AML-193 (cell line): ENCODE results near the gene FXN.
"Not testable (repeated sequence)": the region's sequence is repeated elsewhere in the genome, so short reads cannot be mapped to it uniquely, and the experiment has no call there.

Experiments
- DNase-seq, 2 experiments: peaks; one replicate each; lab custom pipeline; 2025; lab: John Stamatoyannopoulos, UW

FXN gene

DNA sequence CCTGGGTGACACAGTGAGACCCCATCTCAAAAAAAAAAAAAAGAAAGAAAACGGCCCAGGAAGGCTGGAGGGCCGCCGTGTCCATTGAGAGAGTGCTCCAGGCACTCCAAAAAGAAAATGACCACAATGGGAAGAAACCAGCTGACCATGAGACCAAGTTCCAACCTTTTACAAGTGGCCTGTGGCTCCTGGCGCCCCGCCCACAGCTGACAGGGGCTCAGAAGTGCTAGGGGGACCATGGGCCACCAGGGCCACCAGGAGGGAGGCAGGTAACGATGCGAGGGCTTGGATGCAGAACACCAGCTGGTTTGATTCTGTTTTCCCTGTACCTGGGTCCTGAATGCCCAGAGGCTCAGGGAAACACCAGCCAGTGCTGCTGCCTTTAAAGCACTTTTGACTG, 34.6 kb downstream of the FXN start:
- no peak for DNase-seq

DNA sequence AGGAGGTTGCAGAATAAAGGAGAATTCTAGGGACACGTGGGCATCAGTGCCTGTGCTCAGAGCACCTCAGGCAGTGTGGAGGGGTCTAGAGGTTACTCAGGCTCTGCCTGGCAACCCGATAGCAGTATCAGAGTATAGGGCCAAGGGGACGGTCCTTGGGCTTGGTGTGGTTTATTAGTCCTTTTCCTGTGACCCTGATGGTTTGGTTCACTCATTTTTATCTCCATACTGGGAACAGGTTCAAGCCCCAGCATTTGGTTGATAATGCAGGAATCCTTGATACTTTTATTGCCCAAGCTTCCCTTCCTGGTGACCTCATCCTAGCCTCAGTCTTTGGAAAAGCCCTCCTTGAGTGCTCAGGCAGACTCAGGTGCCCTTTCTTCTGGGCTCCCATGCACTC, 35.5 kb downstream of the FXN start:
- DNase-seq = no peak

DNA sequence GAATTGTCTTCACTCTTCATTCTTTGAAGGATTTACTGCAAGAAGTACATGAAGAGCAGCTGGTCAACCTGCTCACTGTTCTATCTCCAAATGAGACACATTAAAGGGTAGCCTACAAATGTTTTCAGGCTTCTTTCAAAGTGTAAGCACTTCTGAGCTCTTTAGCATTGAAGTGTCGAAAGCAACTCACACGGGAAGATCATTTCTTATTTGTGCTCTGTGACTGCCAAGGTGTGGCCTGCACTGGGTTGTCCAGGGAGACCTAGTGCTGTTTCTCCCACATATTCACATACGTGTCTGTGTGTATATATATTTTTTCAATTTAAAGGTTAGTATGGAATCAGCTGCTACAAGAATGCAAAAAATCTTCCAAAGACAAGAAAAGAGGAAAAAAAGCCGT, 37.6 kb downstream of the FXN start:
- no peak for DNase-seq

DNA sequence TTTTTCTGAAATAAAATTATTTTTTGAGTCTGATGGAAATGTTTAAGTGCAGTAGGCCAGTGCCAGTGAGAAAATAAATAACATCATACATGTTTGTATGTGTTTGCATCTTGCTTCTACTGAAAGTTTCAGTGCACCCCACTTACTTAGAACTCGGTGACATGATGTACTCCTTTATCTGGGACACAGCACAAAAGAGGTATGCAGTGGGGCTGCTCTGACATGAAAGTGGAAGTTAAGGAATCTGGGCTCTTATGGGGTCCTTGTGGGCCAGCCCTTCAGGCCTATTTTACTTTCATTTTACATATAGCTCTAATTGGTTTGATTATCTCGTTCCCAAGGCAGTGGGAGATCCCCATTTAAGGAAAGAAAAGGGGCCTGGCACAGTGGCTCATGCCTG, 39.2 kb downstream of the FXN start:
- DNase-seq = no peak

DNA sequence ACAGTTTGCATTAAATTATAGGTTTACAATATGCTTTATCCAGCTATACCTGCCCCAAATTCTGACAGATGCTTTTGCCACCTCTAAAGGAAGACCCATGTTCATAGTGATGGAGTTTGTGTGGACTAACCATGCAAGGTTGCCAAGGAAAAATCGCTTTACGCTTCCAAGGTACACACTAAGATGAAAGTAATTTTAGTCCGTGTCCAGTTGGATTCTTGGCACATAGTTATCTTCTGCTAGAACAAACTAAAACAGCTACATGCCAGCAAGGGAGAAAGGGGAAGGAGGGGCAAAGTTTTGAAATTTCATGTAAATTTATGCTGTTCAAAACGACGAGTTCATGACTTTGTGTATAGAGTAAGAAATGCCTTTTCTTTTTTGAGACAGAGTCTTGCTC, 41.0 kb downstream of the FXN start:
- no peak for DNase-seq

DNA sequence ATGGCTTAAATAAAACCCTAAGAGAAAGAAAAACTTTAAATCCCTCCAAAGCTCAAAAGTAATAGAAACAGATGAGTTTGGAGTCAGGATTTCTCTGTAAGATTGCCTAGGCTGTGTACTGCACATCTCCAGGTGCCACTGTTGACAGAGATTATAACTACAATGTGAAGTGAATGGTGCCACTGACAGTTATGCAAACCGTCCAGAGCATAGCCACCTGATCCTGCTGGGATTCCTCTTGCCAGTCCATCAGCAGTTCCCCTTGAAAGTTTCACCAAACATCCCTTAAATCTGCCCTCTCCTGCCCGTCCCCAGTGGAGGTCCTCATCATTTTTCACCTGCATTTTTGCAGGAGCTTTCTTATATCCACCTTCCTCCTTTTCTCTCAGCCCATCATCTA, 42.5 kb downstream of the FXN start:
- no peak for DNase-seq

DNA sequence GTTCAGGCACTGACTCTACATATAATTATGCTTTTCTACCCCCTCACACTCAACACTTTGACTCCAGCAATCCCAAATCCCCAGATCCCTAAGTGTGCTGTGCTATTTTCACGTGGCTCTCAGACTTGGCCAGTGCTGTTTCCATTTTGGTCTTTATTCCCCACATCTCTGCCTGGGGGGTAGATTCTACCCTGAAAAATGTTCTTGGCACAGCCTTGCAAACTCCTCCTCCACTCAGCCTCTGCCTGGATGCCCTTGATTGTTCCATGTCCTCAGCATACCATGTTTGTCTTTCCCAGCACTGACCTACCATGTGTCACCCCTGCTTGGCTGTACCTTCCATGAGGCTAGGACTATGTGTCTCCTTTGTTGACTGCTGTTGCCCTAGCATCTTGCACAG, 43.0 kb downstream of the FXN start:
- DNase-seq = no peak

DNA sequence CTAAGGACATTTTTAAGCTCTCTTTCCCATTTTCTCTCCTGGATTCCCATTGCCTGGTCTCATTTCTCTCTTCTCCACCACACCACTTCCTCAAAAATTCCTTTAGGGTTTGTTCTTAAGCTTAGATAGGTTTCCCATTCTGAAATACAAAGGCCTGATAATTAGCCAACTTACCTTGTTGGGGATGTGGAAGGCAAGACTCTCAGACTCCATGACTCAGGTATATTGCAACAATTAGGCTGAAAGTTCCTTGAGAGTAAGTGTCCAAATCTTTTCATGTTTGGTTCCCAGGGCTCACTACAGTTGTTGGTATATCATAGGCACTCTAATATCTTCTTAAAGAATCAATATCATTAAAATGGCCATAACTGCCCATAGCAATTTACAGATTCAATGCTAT, 43.6 kb downstream of the FXN start:
- no peak for DNase-seq

DNA sequence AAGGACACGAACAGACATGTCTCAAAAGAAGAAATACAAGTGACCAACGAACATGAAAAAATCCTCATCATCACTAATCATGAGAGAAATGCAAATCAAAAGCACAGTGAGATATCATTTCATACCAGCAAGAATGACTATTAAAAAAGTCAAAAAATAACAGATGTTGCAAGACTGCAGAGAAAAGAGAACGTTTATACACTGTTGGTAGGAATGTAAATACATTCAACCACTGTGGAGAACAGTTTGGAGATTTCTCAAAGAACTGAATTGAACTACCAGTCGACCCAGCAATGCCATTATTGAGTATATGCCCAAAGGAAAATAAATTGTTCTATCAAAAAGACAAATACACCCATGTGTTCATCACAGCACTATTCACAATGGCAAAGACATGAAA, 45.7 kb downstream of the FXN start:
- no peak for DNase-seq

DNA sequence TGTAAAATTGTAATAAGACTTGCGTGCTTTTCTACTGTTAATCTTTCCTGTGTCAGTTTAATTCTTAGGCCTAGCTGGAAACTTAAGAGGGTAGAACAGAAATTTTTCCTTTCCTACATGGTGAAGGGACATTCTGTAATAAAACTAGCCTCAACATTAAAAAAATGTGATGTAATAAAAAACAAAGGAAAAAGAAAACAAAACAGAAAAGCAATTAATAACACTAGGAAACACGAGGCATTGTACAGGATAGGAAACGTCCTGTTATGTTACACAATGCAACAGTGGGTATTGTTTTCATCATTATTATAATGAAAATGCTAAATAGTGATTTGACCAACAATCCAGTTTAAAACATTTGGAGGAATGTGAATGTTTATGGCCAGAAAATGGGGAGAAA, 47.8 kb downstream of the FXN start:
- no peak for DNase-seq

DNA sequence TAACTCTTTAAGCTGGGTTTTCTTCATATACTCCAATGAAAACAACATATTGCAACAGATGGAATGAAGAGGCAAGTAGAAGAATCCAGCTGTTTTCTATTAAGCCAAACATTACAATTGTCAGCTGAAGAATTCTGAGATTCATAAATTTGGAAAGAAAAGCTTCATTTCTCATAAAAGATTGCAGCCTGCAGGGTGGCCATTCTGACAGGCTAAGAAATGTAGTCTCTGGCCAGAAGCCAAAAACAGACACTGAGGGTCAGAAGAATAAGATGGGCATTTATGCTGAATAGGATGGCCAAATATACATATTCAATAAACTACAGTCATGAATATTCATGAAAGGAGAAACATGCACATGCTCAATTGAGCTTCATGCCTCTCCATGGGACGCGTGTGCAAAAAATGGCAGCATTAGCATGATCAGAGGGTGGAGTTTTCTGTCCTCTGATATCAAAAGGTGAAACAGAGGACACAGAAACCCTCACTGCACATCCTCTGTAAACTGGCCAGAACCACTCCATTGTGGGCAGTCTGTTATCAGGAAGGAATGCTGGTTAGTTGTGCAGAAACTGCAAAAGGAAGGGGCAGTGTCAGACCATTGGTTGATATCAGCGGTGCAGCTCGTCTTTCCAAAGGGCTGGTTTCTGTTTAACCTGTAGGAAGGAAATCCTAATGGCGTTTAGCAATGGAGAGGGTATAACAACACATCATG, 50.2 kb downstream of the FXN start:
- no peak for DNase-seq

DNA sequence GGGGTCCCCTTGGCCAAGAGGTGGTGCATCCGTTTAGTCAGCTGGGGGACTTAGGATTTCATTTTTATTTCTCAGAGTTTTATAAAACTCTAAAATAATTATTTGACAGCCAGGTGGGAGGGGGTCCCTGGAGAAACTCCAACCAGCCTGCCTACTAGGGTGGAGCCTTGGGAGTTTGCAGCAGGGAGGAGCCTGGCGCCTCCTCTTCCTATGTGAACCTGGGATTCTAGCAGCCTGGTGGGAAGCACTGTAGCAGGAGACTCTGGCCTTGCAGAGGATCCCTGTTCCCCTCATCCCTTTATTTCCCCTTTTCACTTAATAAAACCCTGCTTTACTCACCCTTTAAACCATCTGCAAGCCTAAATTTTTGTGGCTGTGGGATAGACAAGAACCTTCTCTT, 50.8 kb downstream of the FXN start:
- DNase-seq = no peak

DNA sequence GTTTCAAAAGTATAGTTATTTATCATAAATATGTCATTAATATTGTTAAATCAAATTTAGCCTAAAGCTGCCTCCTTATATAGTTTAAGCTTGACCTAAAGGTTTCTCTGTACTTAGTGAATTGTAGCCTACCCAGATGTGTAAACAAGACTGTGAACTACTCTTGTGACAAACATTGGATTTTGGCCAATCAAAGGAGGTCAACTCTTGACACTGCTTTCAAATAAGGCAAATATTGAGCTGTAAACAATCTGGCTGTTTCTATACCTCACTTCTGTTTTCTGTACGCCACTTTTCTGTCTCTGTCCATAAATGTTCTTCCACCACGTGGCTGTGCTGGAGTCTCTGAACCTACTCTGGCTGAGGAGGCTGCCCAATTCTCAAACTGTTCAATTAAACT, 51.2 kb downstream of the FXN start:
- DNase-seq = no peak

DNA sequence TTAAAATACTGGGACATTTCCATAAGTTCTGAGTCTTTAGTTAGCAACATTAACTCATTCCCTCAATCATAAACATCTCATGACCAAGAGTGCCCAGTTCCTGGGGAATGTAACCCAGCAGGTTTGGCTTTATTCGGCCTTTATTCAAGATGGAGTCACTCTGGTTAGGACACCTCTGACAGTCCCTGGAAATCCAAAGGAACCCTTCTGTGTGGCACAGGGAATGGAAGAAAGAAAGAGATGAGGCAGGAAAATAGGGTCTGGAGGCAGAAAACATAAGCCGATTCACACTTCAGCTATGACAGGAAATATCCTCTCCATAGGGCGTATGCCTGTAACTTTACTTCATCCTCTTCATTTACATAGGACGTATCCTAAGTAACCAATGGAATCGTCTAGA, 53.5 kb downstream of the FXN start:
- no peak for DNase-seq

DNA sequence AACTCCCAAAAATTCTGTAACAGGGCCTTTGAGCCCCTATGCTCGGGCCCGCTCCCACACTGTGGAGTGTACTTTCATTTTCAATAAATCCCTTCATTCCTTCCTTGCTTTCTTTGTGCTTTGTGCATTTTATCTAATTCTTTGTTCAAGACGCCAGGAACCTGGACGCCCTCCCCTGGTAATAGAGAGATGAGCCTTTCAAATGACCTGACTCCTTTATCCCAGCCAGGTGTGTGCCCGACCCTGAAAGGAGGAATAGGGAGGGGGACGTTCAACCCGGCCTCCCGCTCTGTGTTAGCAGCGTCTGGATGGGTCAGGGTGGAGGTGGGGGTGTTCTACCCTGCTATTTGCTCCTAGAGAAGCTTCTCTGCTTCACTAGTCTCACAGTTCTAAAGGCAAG, 53.9 kb downstream of the FXN start:
- DNase-seq = no peak

DNA sequence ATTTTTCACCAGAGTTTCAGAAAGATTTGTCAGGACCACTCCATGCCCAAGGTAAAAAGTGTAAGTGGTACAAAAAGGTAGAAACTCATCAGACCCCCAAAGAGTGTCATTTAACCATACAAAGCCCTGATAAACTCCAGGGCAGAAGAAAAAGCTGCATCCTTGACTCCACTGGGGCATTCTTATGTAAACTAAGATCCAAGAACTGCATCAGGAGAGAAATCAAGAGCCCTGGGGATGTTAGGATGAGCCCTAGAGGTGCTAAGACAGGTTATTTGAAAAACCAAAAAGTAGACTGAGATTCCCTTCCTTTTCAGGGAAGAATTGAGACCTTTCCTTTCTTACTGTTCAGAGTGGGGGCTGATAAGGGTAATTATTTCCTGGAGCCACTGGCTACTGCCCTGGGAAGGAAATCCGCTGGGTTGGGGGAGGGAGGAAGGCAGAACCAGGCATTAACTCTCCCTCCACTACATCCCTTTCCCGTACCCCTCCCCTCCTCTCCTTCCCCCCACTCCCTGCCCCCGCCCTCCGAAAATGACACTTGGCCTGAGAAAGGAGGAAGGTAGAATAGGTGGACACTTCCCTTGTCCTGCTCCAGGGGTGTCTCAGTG, 54.7 kb downstream of the FXN start:
- DNase-seq = no peak

DNA sequence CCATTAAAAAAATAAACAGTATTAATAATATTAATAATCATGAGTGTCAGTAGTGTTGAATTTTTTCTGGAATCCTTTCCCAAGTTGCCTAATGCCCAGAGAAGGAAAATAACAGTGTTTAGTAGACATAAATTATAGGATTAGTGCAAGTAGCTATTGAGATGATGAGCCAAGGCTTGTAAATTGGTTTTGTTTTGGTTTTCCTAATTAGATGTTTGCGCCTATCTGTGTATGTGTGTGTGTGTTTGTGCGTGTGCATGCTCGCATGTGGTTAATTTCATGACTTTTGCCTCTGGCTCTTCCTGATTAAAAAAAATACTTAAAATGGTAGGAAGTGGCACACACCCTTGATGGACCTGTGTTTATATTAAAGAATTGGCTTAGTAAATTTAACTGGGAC, 55.4 kb downstream of the FXN start:
- DNase-seq = no peak

DNA sequence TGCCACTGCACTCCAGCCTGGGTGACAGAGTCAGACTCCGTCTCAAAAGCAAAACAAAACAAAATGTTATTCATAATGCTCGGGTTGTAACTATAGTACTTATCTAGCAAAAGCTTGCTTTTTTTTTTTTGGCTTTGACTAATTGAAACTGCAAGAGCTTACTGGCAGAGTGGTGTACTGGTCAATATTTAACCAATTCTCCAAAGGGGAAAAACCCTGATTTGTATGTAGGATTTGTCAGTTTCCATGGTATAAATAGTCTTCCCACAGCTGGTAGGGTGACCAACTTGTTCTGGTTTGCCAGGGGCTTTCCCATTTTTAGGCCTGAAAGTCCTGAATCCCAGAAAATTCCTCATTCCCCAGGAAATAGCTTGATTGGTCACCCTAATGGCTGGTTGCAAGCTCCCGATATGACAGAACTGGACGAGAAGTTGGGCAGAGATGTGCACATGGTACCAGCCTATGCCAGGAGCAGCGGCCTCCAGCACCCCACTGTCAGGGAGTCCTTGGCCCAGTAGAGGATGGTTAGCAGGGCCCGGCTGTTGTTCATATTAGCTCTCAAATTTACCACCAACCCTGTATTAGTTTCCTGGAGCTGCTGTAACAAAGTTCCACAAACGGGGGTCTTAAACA, 58.0 kb downstream of the FXN start:
- DNase-seq = no peak

DNA sequence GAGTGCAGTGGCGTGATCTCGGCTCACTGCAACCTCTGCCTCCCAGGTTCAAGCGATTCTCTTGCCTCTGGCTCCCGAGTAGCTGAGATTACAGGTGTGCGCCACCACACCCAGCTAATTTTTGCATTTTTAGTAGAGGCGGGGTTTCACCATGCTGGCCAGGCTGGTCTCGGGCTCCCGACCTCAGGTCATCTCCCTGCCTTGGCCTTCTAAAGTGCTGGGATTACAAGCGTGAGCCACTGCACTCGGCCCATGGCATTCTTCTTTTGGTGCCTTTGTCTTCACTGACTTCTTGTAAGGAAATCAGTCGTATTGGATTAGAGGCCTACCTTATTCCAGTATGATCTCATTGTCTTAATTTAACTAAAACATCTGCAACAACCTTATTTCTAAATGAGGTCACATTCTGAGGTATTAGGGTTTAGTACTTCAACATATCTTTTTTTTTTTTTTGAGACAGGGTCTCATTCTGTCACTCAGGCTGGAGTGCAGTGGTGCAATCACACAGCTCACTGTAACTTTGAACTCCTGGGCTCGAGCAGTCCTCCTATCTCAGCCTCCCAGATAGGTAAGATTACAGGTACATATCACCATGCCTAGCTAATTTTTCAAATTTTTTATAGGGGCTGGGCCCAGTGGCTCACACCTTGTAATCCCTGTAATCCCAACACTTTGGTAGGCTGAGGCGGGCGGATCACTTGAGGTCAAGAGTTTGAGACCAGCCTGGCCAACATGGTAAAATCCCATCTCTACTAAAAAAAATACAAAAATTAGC, 59.0 kb downstream of the FXN start:
- not testable (repeated sequence) for DNase-seq

DNA sequence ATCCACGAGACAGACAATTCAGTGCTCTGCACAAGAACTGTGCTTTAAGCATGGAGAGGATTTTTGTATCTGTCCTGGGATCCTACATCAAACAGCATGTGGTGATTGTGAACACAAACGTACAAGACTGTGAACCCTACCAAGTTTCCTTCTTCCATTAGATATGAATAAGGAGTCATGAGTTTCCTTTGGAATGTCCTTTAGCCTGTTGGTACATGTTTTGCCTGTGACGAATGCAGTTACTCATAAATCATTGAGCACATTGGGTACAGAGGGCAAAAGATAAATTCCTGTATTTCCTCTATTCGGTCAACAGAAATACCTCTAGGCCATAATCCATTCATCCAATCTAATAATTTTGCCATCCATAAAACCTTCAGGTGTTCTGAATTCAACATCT, 61.5 kb downstream of the FXN start:
- no peak for DNase-seq

DNA sequence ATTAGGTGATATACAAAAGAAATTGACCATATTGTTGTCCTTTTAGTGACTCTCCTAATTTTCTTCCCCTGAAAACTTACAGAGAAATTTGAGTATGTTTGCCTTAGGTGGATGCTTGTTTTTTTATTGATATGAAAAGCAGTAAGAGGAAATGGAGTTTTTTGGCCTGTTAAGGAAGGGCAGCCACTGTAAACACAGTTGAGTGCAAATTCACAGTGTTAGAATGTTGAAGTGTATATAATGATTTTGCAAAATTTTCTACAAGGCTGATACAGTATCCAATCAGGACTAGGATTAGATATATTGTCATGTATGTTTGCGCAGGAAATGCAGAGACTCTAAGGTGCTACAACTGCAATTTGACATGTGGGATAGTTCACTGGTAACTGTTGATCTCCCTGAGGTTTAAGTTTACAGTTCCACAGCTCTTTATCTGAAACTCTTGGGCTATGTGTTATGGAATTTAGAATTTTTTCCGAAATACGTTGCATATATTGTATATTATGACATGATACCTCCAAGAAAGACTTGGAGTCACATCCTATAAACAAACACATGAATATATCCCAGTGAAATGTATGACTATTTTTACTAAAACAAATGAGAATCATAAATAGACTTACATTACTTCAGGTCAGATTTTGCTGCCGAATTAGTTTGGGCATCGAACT, 62.5 kb downstream of the FXN start:
- no peak for DNase-seq

DNA sequence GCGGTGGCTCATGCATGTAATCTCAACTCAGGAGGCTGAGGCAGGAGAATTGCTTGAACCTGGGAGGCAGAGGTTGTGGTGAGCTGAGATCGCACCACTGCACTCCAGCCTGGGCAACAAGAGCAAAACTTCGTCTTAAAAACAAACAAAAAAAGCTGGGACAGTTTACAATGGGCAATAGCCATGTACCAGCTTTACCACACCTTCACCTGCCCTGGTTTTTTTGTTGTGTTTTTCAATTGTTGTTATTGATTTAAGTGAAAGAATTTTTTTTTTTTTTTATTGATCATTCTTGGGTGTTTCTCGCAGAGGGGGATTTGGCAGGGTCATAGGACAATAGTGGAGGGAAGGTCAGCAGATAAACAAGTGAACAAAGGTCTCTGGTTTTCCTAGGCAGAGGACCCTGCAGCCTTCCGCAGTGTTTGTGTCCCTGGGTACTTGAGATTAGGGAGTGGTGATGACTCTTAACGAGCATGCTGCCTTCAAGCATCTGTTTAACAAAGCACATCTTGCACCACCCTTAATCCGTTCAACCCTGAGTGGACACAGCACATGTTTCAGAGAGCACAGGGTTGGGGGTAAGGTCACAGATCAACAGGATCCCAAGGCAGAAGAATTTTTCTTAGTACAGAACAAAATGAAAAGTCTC, 67.9 kb downstream of the FXN start:
- DNase-seq = not testable (repeated sequence)
